CD4-positive, alpha-beta T cell treated with Interleukin-6 at 100 ng/mL for 8 hours (primary cell): ENCODE measurements around the gene FGA.

Experiments used
- DNase-seq: peaks from one replicate; pipeline ENCODE4 v3.0.0-alpha.2; 2020; ENCODE audit warnings: mixed read lengths, low spot score

Gene FGA

GRCh38 chr4:154590329-154591006, at the start of gene FGA:
Gene FGA (minus strand): TSS chr4:154590742. CDS start chr4:154590687, 55 bp downstream.
- DNase-seq = no peak

GRCh38 chr4:154634058-154634457, 43.5 kb upstream of the FGA start:
- DNase-seq = no peak

GRCh38 chr4:154631828-154632227, 41.3 kb upstream of the FGA start:
- no peak for DNase-seq

GRCh38 chr4:154630324-154630723, 39.8 kb upstream of the FGA start:
- no peak for DNase-seq

- peak; percentile 19 for DNase-seq
These were observed 36.4 kb upstream of the FGA start for GRCh38 chr4:154626793-154627484.

GRCh38 chr4:154625971-154626370, 35.4 kb upstream of the FGA start:
- DNase-seq = no peak

- DNase-seq = no peak
These were observed 33.5 kb upstream of the FGA start for GRCh38 chr4:154623995-154624394.

GRCh38 chr4:154623436-154623835, 32.9 kb upstream of the FGA start:
- no peak for DNase-seq

- DNase-seq = peak; percentile 9
These were observed 32.1 kb upstream of the FGA start for GRCh38 chr4:154622598-154622997.

GRCh38 chr4:154620111-154620510, 29.6 kb upstream of the FGA start:
- no peak for DNase-seq

- peak; percentile 18 for DNase-seq
These were observed 28.3 kb upstream of the FGA start for GRCh38 chr4:154618708-154619315.

GRCh38 chr4:154617820-154618317, 27.3 kb upstream of the FGA start:
- DNase-seq = no peak

GRCh38 chr4:154616731-154617130, 26.2 kb upstream of the FGA start:
- DNase-seq = no peak

GRCh38 chr4:154616287-154616686, 25.7 kb upstream of the FGA start:
- DNase-seq = no peak

- no peak for DNase-seq
These were observed 24.7 kb upstream of the FGA start for GRCh38 chr4:154615211-154615610.

GRCh38 chr4:154614306-154614705, 23.8 kb upstream of the FGA start:
- no peak for DNase-seq

GRCh38 chr4:154612472-154613414, 22.2 kb upstream of the FGA start, which contains the start of gene FGG:
Gene FGG (minus strand): TSS chr4:154612656. CDS start chr4:154612609, 47 bp downstream.
- no peak for DNase-seq

GRCh38 chr4:154611833-154612232, 21.3 kb upstream of the FGA start:
- DNase-seq = no peak

- no peak for DNase-seq
These were observed 20.0 kb upstream of the FGA start for GRCh38 chr4:154610582-154610981.

GRCh38 chr4:154609532-154609931, 19.0 kb upstream of the FGA start:
- no peak for DNase-seq

- DNase-seq = no peak
These were observed 18.1 kb upstream of the FGA start for GRCh38 chr4:154608361-154609252.
